Upper lobe of left lung (tissue), 6 donors: Measurements from ENCODE around the gene VAPB. TPM values are rescaled to one million over a fixed set of nuclear protein-coding genes. Genes with fewer than 3 reads are reported as not detected.

ENCODE experiments used
- ATAC-seq, 2 donors: fragments of 200-7000 bp; cut with Tn5 transposase; one replicate each; pipeline ENCODE4 v1.9.1; 2022; ENCODE audit warnings: mild to moderate bottlenecking in 2 of 2, moderate library complexity in 2 of 2; ENCODE audit not compliant: low FRiP score in 2 of 2
- DNase-seq, 2 donors: peaks; one replicate each; pipeline ENCODE4 v3.0.0-alpha.2; 2019 to 2020
- H3K27ac ChIP-seq, 4 donors: fragments of 200-600 bp; sonication (generic); one replicate each; pipeline ENCODE4 v1.5.1; 2016 to 2019
- H3K27me3 ChIP-seq, 4 donors: fragments of 200-600 bp; sonication (generic); one replicate each; pipeline ENCODE4 v1.5.1; 2017 to 2019
- H3K36me3 ChIP-seq, 4 donors: fragments of 200-600 bp; sonication (generic); one replicate each; pipeline ENCODE4 v1.5.1; 2016 to 2019
- H3K4me1 ChIP-seq, 4 donors: fragments of 200-600 bp; sonication (generic); one replicate each; pipeline ENCODE4 v1.5.1; 2018 to 2019
- H3K4me3 ChIP-seq, 4 donors: fragments of 200-600 bp; sonication (generic); one replicate each; pipeline ENCODE4 v1.5.1; 2017 to 2019; ENCODE audit warnings: mild to moderate bottlenecking in 2 of 4, moderate library complexity in 1 of 4
- H3K9me3 ChIP-seq, 4 donors: fragments of 200-600 bp; sonication (generic); one replicate each; pipeline ENCODE4 v1.5.1; 2018 to 2019
- EP300 ChIP-seq, 4 donors: sonication (generic); formaldehyde crosslinking; IDR thresholded peaks; one replicate each; pipeline ENCODE4 v1.5.1; 2017; ENCODE audit warnings: antibody characterized with exemption in 4 of 4, control low read depth in 2 of 4
- POLR2A ChIP-seq, 4 donors: fragments of 450-650 bp; IDR thresholded peaks; one replicate each; pipeline ENCODE4 v1.5.1; 2016 to 2017; ENCODE audit warnings: antibody characterized with exemption in 4 of 4, mild to moderate bottlenecking in 2 of 4
- POLR2AphosphoS5 ChIP-seq, 2 donors: sonication (generic); formaldehyde crosslinking; IDR thresholded peaks; one replicate each; pipeline ENCODE4 v1.5.1; 2017; ENCODE audit warnings: antibody characterized with exemption in 2 of 2
- WGBS, 2 donors: methylation state at CpG; one replicate each; pipeline ENCODE4 v1.1.5; 2017 to 2018; 5-methylcytosine and 5-hydroxymethylcytosine counted together
- total RNA-seq, 6 donors: library from RNA; depleted of rRNA in 4 of 6; stranded (reverse); fragments of >200 nt in 4 of 6; gene quantifications; one replicate each; pipeline versions ENCODE4 v1.1.0 to v1.2.1, GENCODE V29; 2016 to 2021
- TF ChIP-seq, protein P1 (sequence below), 6 experiments: fragments of 450-650 bp in 4 of 6; fragments of 200-600 bp in 2 of 6; sonication (generic) in 2 of 6; IDR thresholded peaks; one replicate each; pipeline ENCODE4 v1.5.1; 2016 to 2019; ENCODE audit warnings: antibody characterized with exemption in 6 of 6
- donor health status: DM: no; HTN: no; CAD: no; lungs with moderate emphysema.
- donor health status: DM: no; HTN: yes; CAD: no; lungs with severe emphysema.

VAPB gene
- total RNA-seq, 6 donors from 2014 or later = 13.8 to 48.2 (median 33.7) TPM

DNA sequence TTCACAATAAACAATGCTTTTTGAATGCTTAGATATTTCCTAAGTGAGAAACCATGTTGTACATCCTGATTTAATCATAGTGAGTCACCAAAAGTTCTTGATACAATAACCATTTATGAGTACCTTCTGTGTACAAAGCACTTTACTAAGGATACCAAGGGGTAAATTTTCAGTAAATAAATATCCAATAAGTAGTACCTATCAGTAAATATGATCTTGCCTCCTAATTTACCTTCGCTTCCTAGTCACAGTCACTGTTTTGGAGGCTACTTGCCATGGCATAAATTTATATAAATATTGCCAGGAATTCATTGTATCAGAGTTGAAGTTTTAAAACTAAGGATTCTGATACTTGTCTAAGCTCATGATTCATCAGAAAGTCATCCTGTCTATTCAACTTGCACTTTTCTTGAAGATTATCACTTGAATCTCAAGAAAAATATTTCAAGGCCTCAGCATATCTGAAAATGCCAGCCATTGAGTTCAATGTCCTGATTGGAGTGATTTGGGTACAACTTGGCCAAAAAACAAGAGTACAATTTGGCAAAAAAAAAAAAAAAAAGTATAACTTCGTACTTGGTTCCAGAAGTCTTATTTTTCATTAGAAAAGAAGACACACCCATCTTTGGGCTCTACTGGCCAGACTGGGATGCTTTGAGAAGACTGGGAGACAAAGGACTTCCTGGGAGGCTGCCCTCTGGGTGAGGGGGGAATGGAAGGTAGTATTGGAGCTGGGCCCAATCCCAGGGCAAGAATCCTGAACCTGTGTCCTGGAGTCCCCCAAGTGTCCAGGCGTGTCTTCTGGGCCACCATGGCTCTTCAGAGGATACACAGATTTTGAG, 46.7 kb upstream of the VAPB start:
- H3K4me1 ChIP-seq = peaks cover 0 to 10% (median 4%) of the 10 kb centered on the region in 4 donors
- WGBS, 2 donors = 95 to 99% methylated on average over 3 of the region's 3 CpGs
- no peaks in the 10 kb centered on the region for H3K27me3 ChIP-seq
- no peak overlapping the region for H3K27ac ChIP-seq
- no peak overlapping the region for H3K4me3 ChIP-seq
- ATAC-seq (no peak), DNase-seq (no peak)
- no peak for TF ChIP-seq EP300 (IDR thresholded peaks at IDR 0.05)
- TF ChIP-seq, protein P1, sequence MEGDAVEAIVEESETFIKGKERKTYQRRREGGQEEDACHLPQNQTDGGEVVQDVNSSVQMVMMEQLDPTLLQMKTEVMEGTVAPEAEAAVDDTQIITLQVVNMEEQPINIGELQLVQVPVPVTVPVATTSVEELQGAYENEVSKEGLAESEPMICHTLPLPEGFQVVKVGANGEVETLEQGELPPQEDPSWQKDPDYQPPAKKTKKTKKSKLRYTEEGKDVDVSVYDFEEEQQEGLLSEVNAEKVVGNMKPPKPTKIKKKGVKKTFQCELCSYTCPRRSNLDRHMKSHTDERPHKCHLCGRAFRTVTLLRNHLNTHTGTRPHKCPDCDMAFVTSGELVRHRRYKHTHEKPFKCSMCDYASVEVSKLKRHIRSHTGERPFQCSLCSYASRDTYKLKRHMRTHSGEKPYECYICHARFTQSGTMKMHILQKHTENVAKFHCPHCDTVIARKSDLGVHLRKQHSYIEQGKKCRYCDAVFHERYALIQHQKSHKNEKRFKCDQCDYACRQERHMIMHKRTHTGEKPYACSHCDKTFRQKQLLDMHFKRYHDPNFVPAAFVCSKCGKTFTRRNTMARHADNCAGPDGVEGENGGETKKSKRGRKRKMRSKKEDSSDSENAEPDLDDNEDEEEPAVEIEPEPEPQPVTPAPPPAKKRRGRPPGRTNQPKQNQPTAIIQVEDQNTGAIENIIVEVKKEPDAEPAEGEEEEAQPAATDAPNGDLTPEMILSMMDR (IDR thresholded peaks at IDR 0.05) = no peak
- no peak for TF ChIP-seq POLR2A (IDR thresholded peaks at IDR 0.05)
- TF ChIP-seq POLR2AphosphoS5 (IDR thresholded peaks at IDR 0.05) = no peak
- peaks cover 0 to 27% (median 18%) of the 10 kb centered on the region in 4 donors for H3K36me3 ChIP-seq
- no peaks in the 10 kb centered on the region for H3K9me3 ChIP-seq

DNA sequence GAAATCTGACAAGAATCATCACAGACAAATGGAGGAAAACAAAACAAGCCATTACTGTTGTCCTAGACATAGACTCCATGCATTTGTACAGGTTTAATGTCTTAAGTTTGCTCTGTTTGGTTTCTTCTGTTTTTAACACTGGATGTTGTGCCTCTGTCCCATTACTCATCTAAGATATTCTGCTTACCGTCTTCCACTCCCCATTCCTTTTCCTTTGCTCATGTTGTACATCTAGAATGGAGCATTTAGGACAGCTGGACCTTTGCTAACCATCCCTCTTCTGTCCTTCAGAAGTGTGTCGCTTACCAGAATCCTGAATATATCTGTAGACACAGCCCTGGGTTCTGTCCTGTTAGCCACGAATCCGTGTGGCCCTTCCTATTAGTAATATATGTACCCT, 44.3 kb upstream of the VAPB start:
- ATAC-seq = no peak
- TF ChIP-seq EP300 (IDR thresholded peaks at IDR 0.05) = no peak
- TF ChIP-seq, protein P1 (IDR thresholded peaks at IDR 0.05) = no peak
- TF ChIP-seq POLR2AphosphoS5 (IDR thresholded peaks at IDR 0.05) = no peak
- TF ChIP-seq POLR2A (IDR thresholded peaks at IDR 0.05) = no peak
- no peak overlapping the region for H3K27ac ChIP-seq

DNA sequence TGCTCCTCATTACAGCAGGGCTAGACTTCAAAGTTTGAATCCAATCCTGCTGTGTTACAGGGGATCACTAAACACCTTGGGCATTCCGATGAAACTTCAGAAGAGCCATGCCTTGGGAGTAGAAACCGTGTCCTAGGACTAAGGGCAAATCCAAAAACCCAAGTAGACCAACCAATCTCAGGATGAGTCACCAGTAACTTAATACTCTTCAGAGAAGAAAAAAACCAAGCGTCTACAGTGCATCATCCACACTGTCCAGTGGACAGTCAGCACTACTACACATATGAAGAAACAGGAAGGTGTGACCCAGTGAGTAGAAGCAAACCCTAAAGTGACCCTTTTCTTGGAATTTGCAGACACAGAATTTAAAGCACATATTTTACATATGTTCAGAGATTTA, 39.5 kb upstream of the VAPB start:
- Histone ChIP-seq H3K27me3 (no peaks in the 10 kb centered on the region), H3K9me3 (no peaks in the 10 kb centered on the region), H3K36me3 (peaks cover 8 to 48% (median 23%) of the 10 kb centered on the region in 4 donors), H3K27ac (no peak overlapping the region), H3K4me1 (no peaks in the 10 kb centered on the region), H3K4me3 (no peak overlapping the region)
- DNase-seq (no peak), ATAC-seq (peak in 1 of 2 donors; percentile 75)
- TF ChIP-seq POLR2A (IDR thresholded peaks at IDR 0.05) (no peak), EP300 (IDR thresholded peaks at IDR 0.05) (no peak)
- TF ChIP-seq, protein P1 (IDR thresholded peaks at IDR 0.05) = no peak
- 93 to 98% methylated on average over 3 of the region's 3 CpGs for WGBS, 2 donors

More for the DNA sequence above, 44.3 kb upstream of the VAPB start:
- WGBS, 2 donors = 91 to 97% methylated on average over 4 of the region's 4 CpGs
- peaks cover 0 to 10% (median 2%) of the 10 kb centered on the region in 4 donors for H3K4me1 ChIP-seq
- peaks cover 0 to 32% (median 18%) of the 10 kb centered on the region in 4 donors for H3K36me3 ChIP-seq
- no peaks in the 10 kb centered on the region for H3K9me3 ChIP-seq
- no peaks in the 10 kb centered on the region for H3K27me3 ChIP-seq
- DNase-seq = no peak
- H3K4me3 ChIP-seq = no peak overlapping the region

DNA sequence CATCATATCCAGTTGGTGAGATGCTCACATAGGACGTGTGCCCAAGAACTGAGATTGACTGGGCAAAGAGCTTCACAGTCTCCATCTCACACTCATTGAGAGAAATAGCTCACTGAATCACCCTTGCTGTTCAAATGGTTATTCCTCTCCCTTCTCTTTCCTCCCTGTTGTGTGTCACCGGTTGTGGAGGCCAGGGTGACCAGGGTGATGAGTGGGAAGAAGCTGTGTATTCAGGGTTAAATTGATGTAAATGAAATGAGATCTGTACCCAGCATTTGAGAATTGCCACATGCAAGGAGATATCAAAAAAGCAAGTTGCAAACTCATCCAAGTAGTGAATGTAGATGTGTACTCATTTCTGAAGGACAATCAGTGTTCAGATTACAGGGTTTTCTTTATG, 36.6 kb upstream of the VAPB start:
- DNase-seq (no peak), ATAC-seq (no peak)
- H3K4me3 ChIP-seq = no peak overlapping the region
- no peaks in the 10 kb centered on the region for H3K9me3 ChIP-seq
- TF ChIP-seq POLR2A (IDR thresholded peaks at IDR 0.05) (no peak), EP300 (IDR thresholded peaks at IDR 0.05) (no peak), POLR2AphosphoS5 (IDR thresholded peaks at IDR 0.05) (no peak)
- TF ChIP-seq, protein P1 (IDR thresholded peaks at IDR 0.05) = no peak
- H3K27ac ChIP-seq = no peak overlapping the region
- WGBS, 2 donors = 86 to 88% methylated on average over 2 of the region's 2 CpGs
- peaks cover 8 to 41% (median 21%) of the 10 kb centered on the region in 4 donors for H3K36me3 ChIP-seq
- no peaks in the 10 kb centered on the region for H3K27me3 ChIP-seq
- no peaks in the 10 kb centered on the region for H3K4me1 ChIP-seq
